Measurements from ENCODE around the gene CBFA2T3.

GRCh38 chr16:88966986-88967829, 9.8 kb downstream of the CBFA2T3 start:
- no peak for TF ChIP-seq CTCF (IDR thresholded peaks at IDR 0.05 in 4 of 5, conservative IDR thresholded peaks at IDR 0.05 in 1 of 5)
- no peak for TF ChIP-seq POLR2A (IDR thresholded peaks at IDR 0.05)
